HG03045 (cell line): ENCODE measurements around the gene CAMKK2.
A peak's percentile ranks its signal among the peaks of the same experiment; 100 is the strongest.
"Not testable (repeated sequence)": the region's sequence is repeated elsewhere in the genome, so short reads cannot be mapped to it uniquely, and the experiment has no call there.

Experiments used
- ATAC-seq: cut with Tn5 transposase; IDR thresholded peaks from one replicate; pipeline ENCODE4 v1.9.1; 2021; ENCODE audit warnings: mild to moderate bottlenecking, moderate library complexity; ENCODE audit not compliant: unreplicated experiment

The CAMKK2 gene

DNA sequence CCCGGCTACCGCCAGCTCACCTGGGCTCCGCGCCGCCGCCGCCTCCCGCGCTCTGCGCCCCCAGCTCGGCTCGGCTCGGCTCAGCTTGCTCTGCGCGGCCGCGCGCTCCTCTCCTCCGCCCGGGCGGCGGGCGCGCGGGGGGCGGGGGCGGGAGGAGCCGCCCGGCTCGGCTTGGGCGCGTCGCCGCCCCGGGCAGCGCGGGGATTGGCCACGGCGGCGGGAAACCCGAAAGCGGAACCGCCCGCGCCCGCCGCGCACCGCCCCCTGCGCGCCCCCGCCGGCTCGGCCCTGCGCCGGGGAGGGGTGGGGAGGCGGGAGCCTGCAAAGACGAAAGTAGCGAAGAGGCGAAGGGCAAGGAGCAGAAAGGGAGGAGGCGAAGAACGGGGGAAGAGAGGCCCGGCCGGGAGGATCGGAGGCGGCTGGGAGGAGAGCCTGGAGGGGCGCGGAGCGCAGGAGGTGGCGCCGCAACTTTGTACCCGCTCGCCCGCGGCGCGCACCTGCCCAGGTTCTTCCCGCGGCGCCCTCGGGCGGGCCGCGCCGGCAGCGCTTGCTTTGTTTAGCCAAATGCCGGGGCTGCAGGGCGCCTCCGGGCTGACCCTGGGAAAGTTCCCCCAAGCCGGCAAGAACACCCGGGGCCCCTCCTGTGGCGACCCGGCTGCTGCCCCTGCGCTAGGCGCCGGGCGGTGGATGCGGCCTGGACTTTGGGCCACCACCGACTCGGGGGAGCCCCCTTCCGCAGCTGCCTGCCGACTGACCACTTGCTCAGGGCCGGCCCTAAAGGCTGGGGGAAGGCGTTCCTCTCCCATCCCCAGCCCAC lies at the start of gene CAMKK2:
Gene CAMKK2, minus strand, starts transcription at position 92 of the 817 bp plus-strand sequence. CDS start 22,183 bp downstream, outside the sequence.
- peak; percentile 76 for ATAC-seq

DNA sequence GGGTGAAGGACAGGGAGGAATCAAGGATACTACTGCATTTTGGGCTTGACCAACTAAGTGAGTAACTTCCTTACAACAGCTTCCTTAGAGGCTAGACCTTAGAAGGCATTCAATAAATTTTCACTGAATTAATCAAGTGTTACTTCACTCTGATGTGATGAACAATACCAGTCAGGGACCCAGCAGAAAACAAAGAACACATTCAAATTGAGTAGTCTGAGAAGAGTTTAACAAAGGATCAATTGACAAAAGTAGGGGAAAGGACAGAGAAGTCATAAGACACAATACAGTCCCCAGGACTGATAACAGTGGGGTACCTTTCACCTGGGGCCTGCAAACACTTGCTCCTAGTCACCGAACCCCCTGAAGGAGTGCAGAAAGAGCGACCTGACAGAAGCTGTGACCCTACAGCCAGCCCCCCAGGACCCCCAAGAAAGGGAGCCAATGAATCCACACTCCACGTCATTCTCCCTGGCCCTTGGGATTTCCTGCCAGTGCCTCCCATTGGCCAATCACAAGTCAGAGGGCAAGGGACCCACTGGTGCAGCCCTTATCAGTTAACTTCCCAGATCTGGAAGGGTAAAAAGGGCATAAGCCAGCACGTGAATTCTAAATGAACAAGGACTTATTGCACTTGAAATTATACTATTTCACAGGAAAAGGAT lies 48.8 kb upstream of the CAMKK2 start:
- no peak for ATAC-seq

DNA sequence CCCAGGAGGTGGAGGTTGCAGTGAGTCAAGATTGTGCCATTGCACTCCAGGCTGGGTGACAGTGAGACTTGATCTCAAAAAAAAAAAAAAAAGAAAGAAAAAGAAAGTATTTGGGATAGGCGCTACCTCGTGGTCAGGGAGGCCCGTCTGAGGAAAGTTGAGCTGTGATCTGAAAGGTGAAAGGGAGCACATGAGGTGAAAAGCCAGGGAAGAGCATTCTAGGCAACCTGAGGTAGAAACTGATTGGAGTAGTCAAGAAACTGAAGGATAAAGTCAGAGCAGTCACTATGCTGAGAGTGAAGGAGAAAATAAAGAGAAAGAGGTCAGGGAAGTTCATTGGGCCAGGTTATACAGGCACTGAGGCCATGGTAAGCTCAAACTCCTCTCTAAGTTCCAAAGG lies 48.0 kb upstream of the CAMKK2 start:
- no peak for ATAC-seq

DNA sequence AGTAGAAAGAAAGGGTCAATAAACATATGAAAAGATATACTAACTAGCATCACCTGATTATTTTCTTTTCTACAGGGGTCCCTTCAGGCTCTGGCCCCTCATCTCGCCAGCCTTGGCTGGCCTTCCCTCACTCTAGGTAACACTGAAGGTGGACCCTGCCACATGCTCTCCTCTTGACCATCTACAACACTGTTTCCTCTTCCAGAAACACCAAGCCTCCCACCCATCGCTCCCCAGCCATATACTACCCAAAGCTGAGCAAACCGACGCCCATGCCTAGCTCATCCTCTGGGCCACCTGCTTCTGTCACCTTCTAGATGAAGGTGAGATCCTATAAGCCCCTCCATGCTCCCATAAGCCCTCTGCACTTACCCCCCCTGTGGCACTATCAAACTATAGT lies 40.9 kb upstream of the CAMKK2 start:
- ATAC-seq: no peak

DNA sequence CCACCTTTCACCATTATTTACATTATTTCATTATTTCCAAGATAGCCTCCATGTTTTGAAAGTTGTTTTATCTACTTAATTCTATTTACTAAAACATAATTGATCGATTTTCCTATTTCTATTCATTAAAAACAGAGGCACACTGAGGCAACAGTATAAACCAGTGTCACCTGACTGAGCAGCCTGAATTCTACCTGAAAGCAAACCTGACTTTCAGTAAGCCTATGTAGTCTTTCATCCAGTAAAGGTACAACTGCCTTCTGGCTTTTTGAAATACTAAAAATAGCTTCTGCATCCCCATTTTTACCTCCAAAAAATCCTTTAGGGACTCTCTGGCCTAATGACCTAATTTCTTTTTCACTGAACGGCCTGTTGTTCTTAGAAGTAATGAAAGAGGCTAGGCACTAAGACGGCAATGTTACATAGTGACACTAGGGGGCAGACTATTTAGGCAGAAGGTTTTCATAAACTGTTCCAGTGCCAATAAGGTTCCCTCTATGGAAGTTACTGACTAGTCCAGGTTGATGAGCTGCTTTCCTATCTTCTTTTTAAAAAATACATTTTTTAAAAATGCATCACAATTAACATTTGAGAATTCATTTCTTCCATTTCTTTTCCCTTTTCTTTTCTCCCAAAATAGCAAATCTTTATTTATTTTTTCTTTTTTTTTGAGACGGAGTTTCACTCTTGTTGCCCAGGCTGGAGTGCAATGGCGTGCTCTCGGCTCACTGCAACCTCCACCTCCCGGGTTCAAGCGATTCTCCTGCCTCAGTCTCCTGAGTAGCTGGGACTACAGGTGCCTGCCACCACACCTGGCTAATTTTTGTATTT lies 38.2 kb upstream of the CAMKK2 start:
- ATAC-seq: no peak

DNA sequence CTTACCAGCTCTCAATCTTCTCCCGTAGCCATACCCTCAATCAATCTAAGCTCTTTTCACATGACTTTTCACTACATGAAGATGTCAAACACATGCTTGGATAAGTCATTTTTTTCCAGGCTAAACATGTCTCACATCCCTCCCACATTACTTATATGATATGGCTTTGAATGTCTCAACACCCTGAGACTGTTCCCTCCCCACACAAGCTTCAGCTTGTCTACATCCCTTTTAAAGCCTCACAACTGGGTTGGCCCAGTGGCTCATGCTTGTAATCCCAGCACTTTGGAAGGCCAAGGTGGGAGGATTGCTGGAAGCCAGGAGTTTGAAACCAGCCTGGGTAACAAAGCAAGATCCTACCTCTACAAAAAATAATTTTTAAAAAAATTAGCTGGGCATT lies 37.2 kb upstream of the CAMKK2 start:
- ATAC-seq: no peak

DNA sequence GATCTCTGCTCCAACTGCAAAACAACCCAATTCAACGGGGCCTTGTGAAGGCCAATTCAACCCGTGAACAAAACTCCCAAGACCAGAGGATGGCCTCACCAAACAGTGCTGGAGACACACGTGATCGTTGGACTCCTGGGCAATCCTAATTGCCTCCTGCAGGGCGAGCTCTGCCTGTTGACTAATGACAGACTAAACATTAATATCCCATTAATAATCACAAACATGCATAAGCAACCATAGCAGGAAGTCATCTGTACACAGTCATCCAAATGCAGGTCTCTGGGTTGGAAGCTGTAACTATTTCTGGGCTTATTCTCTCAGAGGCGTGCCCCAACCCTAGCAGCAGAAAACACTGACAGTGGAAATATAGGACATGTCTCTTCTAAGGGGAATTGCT lies 34.7 kb upstream of the CAMKK2 start:
- ATAC-seq: no peak

DNA sequence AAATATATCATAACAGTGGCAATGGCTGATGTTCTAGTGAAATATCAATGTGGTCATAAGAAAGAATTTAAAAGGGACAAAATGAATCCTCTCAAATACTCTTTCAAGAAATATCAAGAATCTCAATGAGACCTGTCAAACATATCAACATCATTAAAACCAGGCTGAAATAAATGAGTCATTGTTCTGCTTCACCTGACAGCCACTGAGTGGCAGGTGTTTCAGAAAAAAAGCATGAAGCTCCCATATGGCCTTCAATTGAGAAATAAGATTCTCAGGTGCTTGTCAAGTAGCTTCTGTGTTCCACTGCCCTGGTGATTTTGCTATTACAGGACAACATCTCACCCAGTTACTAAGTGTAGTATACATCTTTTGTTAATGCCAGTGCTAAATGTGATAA lies 34.2 kb upstream of the CAMKK2 start:
- ATAC-seq: no peak

DNA sequence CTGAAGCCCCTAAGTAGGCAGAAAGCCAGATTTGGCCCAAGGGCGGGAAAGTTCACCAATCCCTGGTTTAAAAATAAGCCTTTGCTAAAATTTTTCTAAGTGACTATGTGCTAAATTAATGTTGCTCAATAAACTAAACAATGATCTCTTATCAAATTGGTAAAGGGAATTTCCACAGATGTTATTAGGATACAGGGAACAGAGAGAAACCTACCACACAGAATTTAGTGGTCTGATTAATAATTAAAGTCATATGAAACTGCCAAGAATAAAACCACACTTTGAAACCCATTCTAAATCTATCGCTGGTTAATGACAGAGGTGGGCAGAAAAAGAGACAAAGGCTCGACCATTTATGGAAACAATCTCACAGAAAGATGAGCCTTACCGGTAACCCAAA lies 33.7 kb upstream of the CAMKK2 start:
- ATAC-seq: no peak

DNA sequence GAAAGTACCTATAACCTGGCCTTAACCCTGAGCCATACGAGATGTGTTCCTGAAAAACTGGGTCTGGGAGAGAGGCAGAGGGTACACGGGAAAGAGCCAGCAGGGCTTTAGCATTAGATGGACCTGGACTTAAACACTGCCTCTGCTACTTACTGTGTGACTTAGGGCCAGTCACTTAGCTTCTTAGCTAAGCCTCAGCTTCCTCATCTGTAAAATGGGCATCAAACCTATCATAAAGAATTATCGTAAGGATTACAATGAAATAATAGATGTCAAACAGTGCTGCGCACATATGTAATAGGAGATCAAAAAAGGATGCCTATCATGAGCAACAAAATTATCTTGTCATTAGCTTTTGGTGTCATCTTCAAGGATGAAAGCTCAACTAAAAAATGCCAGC lies 32.1 kb upstream of the CAMKK2 start:
- ATAC-seq: no peak

DNA sequence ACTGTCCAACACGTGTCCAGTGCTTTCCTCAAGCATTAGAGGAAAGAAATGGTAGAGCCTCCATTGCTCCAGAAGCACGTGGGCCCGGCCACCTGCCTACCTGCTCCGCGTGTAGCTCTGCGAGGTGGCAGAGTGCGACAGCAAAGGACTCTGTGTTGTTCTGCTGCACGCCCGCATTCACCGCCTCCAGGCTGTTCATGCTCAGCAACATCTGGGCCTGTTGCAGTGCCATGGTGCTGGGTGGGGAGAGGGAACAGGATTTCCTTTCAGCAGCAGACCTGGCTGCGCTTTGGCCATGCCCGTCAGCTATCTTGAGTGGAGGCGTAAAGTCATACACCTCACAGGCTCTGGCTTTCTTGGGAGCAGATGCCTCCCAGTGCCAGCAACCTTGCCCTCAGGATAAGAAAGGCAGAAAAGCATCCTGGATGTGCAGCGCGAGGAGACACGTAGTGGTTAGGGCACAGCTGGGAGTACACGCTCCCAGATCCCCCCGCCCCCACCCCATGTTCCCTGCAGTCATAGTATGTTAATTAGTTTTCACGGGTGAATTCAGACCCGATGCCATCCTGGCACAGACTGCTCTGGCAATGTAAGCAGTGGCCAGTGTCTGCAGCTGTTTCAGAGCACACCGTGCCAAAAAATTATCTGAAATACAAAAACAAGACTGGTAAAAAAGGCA lies 30.6 kb upstream of the CAMKK2 start:
- no peak for ATAC-seq

DNA sequence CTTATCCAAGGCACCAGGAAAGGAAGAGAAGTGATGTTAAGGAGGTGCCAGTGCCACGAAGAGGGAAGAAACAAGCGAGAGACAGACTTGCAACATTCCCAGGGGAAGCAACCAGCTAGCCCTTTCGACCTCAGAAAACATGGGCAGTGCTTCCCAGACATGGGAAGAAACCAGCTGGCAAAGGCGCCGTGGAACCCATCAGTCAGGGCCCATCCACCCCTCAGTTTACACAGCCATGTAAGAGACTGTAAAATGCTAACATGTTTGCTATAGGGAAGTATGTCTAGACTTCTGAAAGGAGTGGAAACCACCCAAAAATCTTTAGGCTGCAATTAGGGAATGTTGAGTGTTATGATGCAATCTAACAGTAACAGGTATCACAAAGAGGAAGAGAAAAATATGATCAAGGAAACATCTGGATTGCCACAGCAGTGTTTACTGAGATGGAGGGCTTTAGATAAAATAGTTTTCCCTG lies 29.4 kb upstream of the CAMKK2 start:
- no peak for ATAC-seq

DNA sequence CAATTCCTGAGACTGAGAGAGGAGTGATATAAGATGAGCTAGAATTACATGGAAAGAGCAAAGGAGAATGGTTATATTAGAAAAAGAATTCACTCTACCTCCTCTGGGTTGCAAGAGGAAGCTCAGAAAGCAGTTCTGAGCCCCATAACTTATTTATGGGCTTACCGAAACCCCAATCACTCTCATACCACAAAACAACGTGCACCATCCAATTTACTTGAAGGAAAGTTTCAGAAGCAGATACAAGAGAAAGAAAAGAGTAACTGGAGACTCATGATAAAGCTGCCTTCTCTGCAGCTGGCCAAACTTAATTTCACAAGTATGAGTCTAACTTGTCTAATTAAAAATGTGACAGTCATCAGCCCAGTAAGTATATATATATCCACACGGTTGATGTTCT lies 27.4 kb upstream of the CAMKK2 start:
- no peak for ATAC-seq

DNA sequence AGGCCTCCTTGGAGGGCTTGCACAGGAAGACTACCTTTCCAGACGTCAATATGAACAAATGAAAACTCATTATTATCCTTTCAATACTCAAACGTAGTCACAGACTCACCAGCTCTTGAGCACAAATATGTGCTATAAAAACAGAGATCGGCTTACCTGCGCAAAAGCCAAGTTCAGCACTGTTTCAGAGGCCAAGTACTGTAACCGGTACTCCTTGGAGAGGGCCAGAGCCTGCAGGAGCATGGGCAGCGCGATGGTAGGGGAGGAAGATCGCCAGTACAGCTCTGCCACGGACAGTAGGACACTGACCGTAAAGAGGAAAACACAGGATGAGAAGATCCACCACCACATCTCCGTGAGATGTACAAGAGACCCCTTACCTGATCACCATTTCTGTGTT lies 21.6 kb upstream of the CAMKK2 start:
- ATAC-seq: no peak

DNA sequence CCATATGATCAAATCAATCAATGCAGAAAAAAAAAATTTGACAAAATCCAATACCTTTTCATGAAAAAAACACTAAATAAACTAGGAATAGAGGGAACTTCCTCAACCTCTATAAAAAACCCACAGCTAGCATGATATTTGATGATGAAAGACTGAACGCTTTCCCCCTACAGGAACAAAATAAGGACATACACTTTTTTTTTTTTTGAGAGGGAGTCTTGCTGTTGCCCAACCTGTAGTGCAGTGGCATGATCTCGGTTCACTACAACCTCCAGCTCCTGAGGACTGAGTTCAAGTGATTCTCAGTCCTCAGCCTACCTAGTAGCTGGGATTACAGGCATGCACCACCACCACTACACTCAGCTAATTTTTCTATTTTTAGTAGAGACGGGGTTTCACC lies 17.9 kb upstream of the CAMKK2 start:
- no peak for ATAC-seq

DNA sequence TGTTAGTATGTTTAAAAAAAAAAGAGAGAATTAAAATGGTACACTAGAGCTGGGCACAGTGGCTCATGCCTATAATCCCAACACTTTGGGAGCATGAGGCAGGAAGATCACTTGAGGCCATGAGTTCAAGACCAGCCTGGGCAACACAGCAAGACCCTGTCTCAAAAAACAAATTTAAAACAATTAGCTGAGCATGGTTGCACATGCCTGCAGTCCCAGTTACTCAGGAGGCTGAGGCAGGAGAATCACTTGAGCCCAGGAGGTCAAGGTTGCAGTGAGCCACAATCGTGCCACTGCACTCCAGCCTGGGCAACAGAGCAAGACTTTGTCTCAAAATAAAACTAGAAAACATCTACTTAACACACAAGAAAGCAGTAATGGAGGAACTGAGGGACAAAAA lies 13.7 kb upstream of the CAMKK2 start:
- ATAC-seq: not testable (repeated sequence)

DNA sequence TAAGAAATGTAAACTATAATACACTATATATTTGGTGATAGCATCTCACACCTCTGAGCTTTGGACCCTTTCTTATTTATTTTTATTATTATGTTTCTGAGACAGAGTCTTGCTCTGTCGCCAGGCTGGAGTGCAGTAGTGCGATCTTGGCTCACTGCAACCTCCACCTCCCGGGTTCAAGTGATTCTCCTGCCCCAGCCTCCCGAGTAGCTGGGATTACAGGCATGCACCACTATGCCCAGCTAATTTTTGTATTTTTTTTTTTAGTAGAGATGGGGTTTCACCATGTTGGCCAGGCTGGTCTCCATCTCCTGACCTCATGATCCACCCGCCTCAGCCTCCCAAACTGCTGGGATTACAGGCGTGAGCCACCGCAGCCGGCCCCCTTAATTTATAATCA lies 10.9 kb upstream of the CAMKK2 start:
- ATAC-seq: not testable (repeated sequence)

DNA sequence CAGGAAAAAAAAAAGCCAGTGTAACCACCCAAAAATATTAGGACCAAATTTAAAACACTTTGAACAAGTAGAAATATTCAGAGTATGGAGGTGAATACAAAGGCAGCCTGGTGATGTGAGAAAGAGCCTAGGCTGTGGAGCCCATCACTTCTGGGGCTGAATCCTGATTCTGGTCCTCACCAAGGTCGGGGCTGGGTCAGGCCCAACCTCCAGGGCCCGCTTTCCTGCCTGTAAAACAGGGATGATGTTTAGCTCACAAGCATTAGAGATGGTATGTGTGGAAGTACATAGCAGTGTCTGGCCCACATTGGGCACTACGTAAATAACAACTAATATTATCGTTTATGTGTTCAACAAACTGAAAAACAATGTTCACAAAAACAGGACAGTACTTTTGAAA lies 7.8 kb upstream of the CAMKK2 start:
- ATAC-seq: no peak

DNA sequence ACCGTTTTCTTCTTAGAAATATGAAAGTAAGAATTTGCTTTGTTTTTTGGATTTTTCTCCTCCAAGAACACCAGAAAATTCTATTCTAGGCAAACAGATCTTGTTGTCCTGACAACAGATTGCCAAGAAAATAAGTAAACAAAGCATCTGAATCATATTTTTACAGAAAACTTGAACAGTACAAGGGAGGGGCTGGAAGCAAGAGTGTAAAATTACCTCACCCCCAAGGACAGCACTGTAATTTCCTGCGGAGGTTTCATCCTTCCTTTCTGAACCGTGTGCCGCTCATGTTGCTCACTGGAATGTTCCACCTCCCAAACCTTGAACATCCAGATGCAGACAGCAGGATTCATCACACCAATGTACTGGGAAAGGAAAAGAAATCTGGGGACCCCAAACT lies 5.4 kb upstream of the CAMKK2 start:
- ATAC-seq: no peak

DNA sequence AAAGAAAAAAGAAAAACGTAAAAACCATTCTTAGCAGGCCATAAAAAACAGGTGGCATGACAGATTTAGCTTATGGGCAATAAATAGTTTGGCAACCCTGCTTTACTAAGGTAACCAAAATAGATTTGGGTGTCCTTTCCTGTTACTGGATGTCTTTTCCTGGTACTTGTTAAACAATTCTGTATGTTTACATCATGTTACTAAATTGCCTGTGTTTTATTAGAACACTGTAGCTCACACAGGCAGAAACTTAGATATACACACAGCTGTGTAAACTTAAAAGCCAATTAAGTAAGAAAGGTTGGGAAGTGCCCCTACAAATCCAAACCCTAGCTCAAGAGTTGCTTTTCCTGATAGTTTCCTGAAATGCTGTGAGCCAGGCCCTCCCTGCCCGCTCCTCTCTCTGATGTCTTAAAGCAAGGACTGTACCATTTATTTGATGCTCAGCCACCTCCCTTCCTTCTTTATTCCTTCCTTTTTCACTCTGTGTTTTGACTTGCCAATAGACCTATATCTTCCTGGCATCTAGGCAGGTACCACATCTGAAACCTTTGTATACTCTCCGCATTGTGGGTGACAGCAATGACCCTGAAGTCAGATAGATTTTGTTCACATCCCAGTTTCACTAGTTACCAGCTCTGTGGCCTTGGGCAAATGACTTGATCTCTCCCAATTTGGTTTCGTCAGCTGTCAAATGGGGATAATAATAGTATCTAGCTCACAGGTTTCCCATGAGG lies 3.7 kb upstream of the CAMKK2 start:
- ATAC-seq: no peak
